AG04450 (cell line): ENCODE results near the gene NHEJ1. TPM values are rescaled to one million over a fixed set of nuclear protein-coding genes. Genes with fewer than 3 reads are reported as not detected.

Source experiments
- CTCF ChIA-PET: fragments of 300-600, 350-600 bp; formaldehyde crosslinking; extraction: SDS; loops from one replicate; lab custom pipeline; 2022; ENCODE audit warnings: antibody characterized with exemption, inconsistent platforms; lab: Charles Lee
- POLR2A ChIA-PET: fragments of 350-600 bp; formaldehyde crosslinking; extraction: SDS; loops from one replicate; lab custom pipeline; 2021; ENCODE audit warnings: antibody characterized with exemption, inconsistent platforms; lab: Yijun Ruan, JAX
- DNase-seq: peaks from one replicate; pipeline ENCODE4 v3.0.0-alpha.2; 2011; ENCODE audit warnings: low read depth, low spot score
- H3K27ac ChIP-seq: one replicate; pipeline ENCODE4 v1.5.1; 2012; ENCODE audit warnings: low read depth, low read length, control low read depth
- H3K27me3 ChIP-seq: one replicate; pipeline ENCODE4 v1.6.0; 2012; ENCODE audit warnings: low read length; ENCODE audit not compliant: control insufficient read depth, insufficient read depth
- H3K4me3 ChIP-seq: 2 replicates; pipeline ENCODE4 v1.5.1; 2011; ENCODE audit warnings: mild to moderate bottlenecking, low read depth, low read length, control low read depth
- H3K9me3 ChIP-seq: 2 replicates; pipeline ENCODE4 v1.5.1; 2012; ENCODE audit warnings: low read length; ENCODE audit not compliant: control insufficient read depth, insufficient read depth
- CTCF ChIP-seq: IDR thresholded peaks from 2 replicates; pipeline ENCODE4 v1.5.1; 2011; ENCODE audit warnings: low read depth, low read length, control low read depth, inconsistent platforms
- polyA plus RNA-seq: library from polyadenylated mRNA; depleted of rRNA; stranded (reverse); fragments of >200 nt; gene quantifications from 2 replicates; pipeline ENCODE4 v1.2.3, GENCODE V29; 2011; rRNA removed
- small RNA-seq: library from RNA; depleted of rRNA; stranded (forward); fragments of <200 nt; gene quantifications from one replicate; pipeline ENCODE3, GENCODE V24; 2012; ENCODE audit warnings: low read depth; ENCODE audit not compliant: insufficient read length

Gene NHEJ1
- polyA plus RNA-seq, 1 experiment, result 21.9 TPM

- no peak for DNase-seq
- no peak overlapping the region for H3K4me3 ChIP-seq
- CTCF ChIA-PET, result interaction anchor here (0.7 to 8.7 kb wide), 4 partner anchors 31 to 167 kb away, joined by 3 to 250 read pairs (median 4); partner anchors contain the start of gene NHEJ1
- POLR2A ChIA-PET, result no interaction called here
- H3K9me3 ChIP-seq, result no peaks in the 10 kb centered on the region; the same call in 1 of the 2 replicates
- no peak overlapping the region for H3K27ac ChIP-seq
- no peak for TF ChIP-seq CTCF
- H3K27me3 ChIP-seq, result peaks cover 48% of the 10 kb centered on the region
Observed at GRCh38 chr2:219027511-219028055, 133.0 kb downstream of the NHEJ1 start.

GRCh38 chr2:219026946-219027345 lies 133.7 kb downstream of the NHEJ1 start:
- POLR2A ChIA-PET, result no interaction called here
- H3K9me3 ChIP-seq, result no peaks in the 10 kb centered on the region; the same call in 1 of the 2 replicates
- DNase-seq, result no peak
- CTCF ChIA-PET, result interaction anchor here (1.3 to 8.7 kb wide), 3 partner anchors 31 to 127 kb away, joined by 3 to 250 read pairs (median 5); partner anchors contain the start of gene NHEJ1
- H3K27me3 ChIP-seq, result peaks cover 44% of the 10 kb centered on the region
- TF ChIP-seq CTCF, result no peak
- no peak overlapping the region for H3K4me3 ChIP-seq
- H3K27ac ChIP-seq, result no peak overlapping the region

GRCh38 chr2:219025637-219026585 lies 134.7 kb downstream of the NHEJ1 start:
- no peak for DNase-seq
- ChIA-PET CTCF (interaction anchor here (8.7 kb wide), 1 partner anchor 128 kb away, joined by 250 read pairs; the partner anchor contains the start of gene NHEJ1), POLR2A (interaction anchor here (0.6 kb wide), 1 partner anchor 179 kb away, joined by 3 read pairs; no protein-coding TSS in a partner anchor)
- TF ChIP-seq CTCF, result no peak
- H3K27ac ChIP-seq, result no peak overlapping the region
- no peak overlapping the region for H3K4me3 ChIP-seq
- no peaks in the 10 kb centered on the region; the same call in 1 of the 2 replicates for H3K9me3 ChIP-seq
- peaks cover 41% of the 10 kb centered on the region for H3K27me3 ChIP-seq

Small RNA genes lying within 50 kb of the gene (small RNA-seq; reads per million reads assigned to genes)
- gene MIR3131 (not detected), gene RN7SL764P (not detected)

Other genes with a start within 250 kb of the NHEJ1 start
- gene CDK5R2, start 201.1 kb downstream of the NHEJ1 start, polyA plus RNA-seq, result 0.04 and 0.05 TPM in 2 replicates
- gene FEV, start 175.6 kb downstream of the NHEJ1 start, polyA plus RNA-seq, result not detected in 2 replicates
- gene CRYBA2, start 167.4 kb downstream of the NHEJ1 start, polyA plus RNA-seq, result 0.19 TPM in 1 of 2 replicates, not detected in the other
- gene CFAP65, start 119.3 kb downstream of the NHEJ1 start, polyA plus RNA-seq, result not detected in 2 replicates
- 0.04 TPM in 1 of 2 replicates, not detected in the other for gene IHH, start 99.9 kb downstream of the NHEJ1 start, polyA plus RNA-seq
- gene SLC23A3, start 9.2 kb upstream of the NHEJ1 start, polyA plus RNA-seq, result 0.26 and 0.53 TPM in 2 replicates
- 28.0 and 29.9 TPM in 2 replicates for gene CNPPD1, start 16.1 kb upstream of the NHEJ1 start, polyA plus RNA-seq
- 71.7 and 78.7 TPM in 2 replicates for gene RETREG2, start 17.5 kb upstream of the NHEJ1 start, polyA plus RNA-seq
- 24.5 and 29.6 TPM in 2 replicates for gene ZFAND2B, start 46.0 kb upstream of the NHEJ1 start, polyA plus RNA-seq
- 20.9 and 22.2 TPM in 2 replicates for gene ABCB6, start 58.1 kb upstream of the NHEJ1 start, polyA plus RNA-seq
- gene ATG9A, start 68.8 kb upstream of the NHEJ1 start, polyA plus RNA-seq, result 81.0 and 84.3 TPM in 2 replicates
- gene ANKZF1, start 69.0 kb upstream of the NHEJ1 start, polyA plus RNA-seq, result 20.3 and 22.0 TPM in 2 replicates
- 8.8 and 9.6 TPM in 2 replicates for gene GLB1L, start 84.6 kb upstream of the NHEJ1 start, polyA plus RNA-seq
- 33.9 and 36.6 TPM in 2 replicates for gene STK16, start 84.7 kb upstream of the NHEJ1 start, polyA plus RNA-seq
- gene TUBA4B, start 92.4 kb upstream of the NHEJ1 start, polyA plus RNA-seq, result not detected in 2 replicates
- 22.4 and 22.6 TPM in 2 replicates for gene TUBA4A, start 93.1 kb upstream of the NHEJ1 start, polyA plus RNA-seq
- gene DNAJB2, start 118.6 kb upstream of the NHEJ1 start, polyA plus RNA-seq, result 40.6 and 41.1 TPM in 2 replicates
- 11.7 and 15.1 TPM in 2 replicates for gene PTPRN, start 148.6 kb upstream of the NHEJ1 start, polyA plus RNA-seq
- not detected in 2 replicates for gene RESP18, start 171.9 kb upstream of the NHEJ1 start, polyA plus RNA-seq
- 41.5 and 71.2 TPM in 2 replicates for gene DNPEP, start 227.1 kb upstream of the NHEJ1 start, polyA plus RNA-seq